MCF 10A (cell line): ENCODE data around the gene LIPE. TPM values are rescaled to one million over a fixed set of nuclear protein-coding genes. Genes with fewer than 3 reads are reported as not detected.
"Not testable (repeated sequence)": the region's sequence is repeated elsewhere in the genome, so short reads cannot be mapped to it uniquely, and the experiment has no call there.

Experiments
- BruUV-seq: library from RNA; stranded (reverse); fragments of 400-500 nt; replicated peaks from 2 replicates; lab custom pipeline; 2021; lab: Mats Ljungman, UMichigan
- CTCF ChIA-PET: fragments of 300-600 bp; sonication (Branson Sonifier 250); formaldehyde crosslinking; extraction: SDS; loops from one replicate; lab custom pipeline; 2021; ENCODE audit warnings: antibody characterized with exemption, inconsistent platforms; lab: Yijun Ruan, JAX
- POLR2A ChIA-PET: fragments of 300-600, 350-650 bp; sonication (Branson Sonifier 250); formaldehyde crosslinking; extraction: SDS; loops from one replicate; lab custom pipeline; 2020; ENCODE audit warnings: antibody characterized with exemption, inconsistent platforms; lab: Yijun Ruan, JAX
- DNase-seq: peaks from one replicate; pipeline ENCODE4 v3.0.0-alpha.2; 2018; ENCODE audit not compliant: unreplicated experiment
- H3K27ac Mint-ChIP-seq: one replicate; pipeline ENCODE4 v1.8.0; 2022; ENCODE audit warnings: mild to moderate bottlenecking, low read depth, mixed read lengths; ENCODE audit not compliant: unreplicated experiment
- H3K27me3 Mint-ChIP-seq: one replicate; pipeline ENCODE4 v1.8.0; 2022; ENCODE audit warnings: mixed read lengths; ENCODE audit not compliant: insufficient read depth, unreplicated experiment
- H3K36me3 Mint-ChIP-seq: one replicate; pipeline ENCODE4 v1.8.0; 2022; ENCODE audit warnings: mild to moderate bottlenecking, moderate library complexity, mixed read lengths; ENCODE audit not compliant: insufficient read depth, unreplicated experiment
- H3K4me1 Mint-ChIP-seq: one replicate; pipeline ENCODE4 v1.8.0; 2022; ENCODE audit warnings: mixed read lengths; ENCODE audit not compliant: insufficient read depth, unreplicated experiment
- H3K4me3 Mint-ChIP-seq: one replicate; pipeline ENCODE4 v1.8.0; 2022; ENCODE audit warnings: mild to moderate bottlenecking, moderate library complexity, mixed read lengths; ENCODE audit not compliant: unreplicated experiment
- H3K9me3 Mint-ChIP-seq: one replicate; pipeline ENCODE4 v1.8.0; 2022; ENCODE audit warnings: mixed read lengths; ENCODE audit not compliant: unreplicated experiment
- intact Hi-C: fragments of 100-400 bp; cut with micrococcal nuclease; formaldehyde crosslinking; loops from 2 replicates; pipeline ENCODE4 v1.14.1; 2022
- total RNA-seq: library from RNA; stranded (reverse); gene quantifications from 2 replicates; pipeline ENCODE4 v1.2.3, GENCODE V29; 2022
- TF ChIP-seq, protein P1 (sequence below): fragments of 200-600 bp; IDR thresholded peaks from one replicate; pipeline ENCODE4 v1.8.0; 2022; ENCODE audit warnings: antibody characterized with exemption, mild to moderate bottlenecking; ENCODE audit not compliant: unreplicated experiment

LIPE gene
- total RNA-seq, 1 experiment from 2014 or later = 11.7 TPM

DNA sequence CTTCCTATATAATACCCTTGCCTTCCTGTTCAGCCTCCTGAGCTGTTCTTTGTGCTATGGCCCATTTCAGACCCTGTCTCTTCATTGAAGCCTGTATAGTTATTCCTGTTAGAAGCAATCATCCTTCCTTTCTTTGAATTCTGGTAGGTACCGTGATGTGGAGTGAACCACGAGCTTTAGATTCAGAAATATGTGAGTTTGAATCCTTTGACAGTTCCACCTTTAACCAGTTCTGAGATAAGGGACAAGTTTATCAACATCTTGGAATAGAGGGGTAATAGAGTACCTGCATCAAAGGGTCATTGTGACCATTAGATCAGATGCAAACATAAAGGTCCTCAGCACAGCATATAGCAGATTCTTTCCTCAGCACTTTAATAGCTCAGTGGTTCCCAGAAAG lies 27.9 kb upstream of the LIPE start:
- ChIA-PET POLR2A (interaction anchor here (0.7 kb wide), 1 partner anchor 147 kb away, joined by 3 read pairs; no protein-coding TSS in a partner anchor), CTCF (interaction anchor here (0.6 to 2.9 kb wide), 10 partner anchors 14 to 288 kb away, joined by 3 to 17 read pairs (median 7); partner anchors contain the start of gene CEACAM1)
- Mint-ChIP-seq H3K4me3 (no peak overlapping the region), H3K4me1 (peaks cover 7% of the 10 kb centered on the region), H3K36me3 (no peaks in the 10 kb centered on the region), H3K27me3 (peaks cover 14% of the 10 kb centered on the region), H3K9me3 (no peaks in the 10 kb centered on the region), H3K27ac (no peak overlapping the region)
- DNase-seq = no peak
- no TSS peak for BruUV-seq
- TF ChIP-seq, protein P1, sequence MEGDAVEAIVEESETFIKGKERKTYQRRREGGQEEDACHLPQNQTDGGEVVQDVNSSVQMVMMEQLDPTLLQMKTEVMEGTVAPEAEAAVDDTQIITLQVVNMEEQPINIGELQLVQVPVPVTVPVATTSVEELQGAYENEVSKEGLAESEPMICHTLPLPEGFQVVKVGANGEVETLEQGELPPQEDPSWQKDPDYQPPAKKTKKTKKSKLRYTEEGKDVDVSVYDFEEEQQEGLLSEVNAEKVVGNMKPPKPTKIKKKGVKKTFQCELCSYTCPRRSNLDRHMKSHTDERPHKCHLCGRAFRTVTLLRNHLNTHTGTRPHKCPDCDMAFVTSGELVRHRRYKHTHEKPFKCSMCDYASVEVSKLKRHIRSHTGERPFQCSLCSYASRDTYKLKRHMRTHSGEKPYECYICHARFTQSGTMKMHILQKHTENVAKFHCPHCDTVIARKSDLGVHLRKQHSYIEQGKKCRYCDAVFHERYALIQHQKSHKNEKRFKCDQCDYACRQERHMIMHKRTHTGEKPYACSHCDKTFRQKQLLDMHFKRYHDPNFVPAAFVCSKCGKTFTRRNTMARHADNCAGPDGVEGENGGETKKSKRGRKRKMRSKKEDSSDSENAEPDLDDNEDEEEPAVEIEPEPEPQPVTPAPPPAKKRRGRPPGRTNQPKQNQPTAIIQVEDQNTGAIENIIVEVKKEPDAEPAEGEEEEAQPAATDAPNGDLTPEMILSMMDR = no peak
- intact Hi-C loops = loop anchor here (1.0 kb wide), 1 partner anchor 73 kb away; the partner anchor contains the start of gene CEACAM1

GRCh38 chr19:42452590-42452989 lies 25.4 kb upstream of the LIPE start:
- CTCF ChIA-PET = interaction anchor here (0.6 to 5.3 kb wide), 9 partner anchors 11 to 668 kb away, joined by 3 to 62 read pairs (median 4); partner anchors contain the start of gene CEACAM1
- Mint-ChIP-seq H3K27me3 (peaks cover 14% of the 10 kb centered on the region), H3K4me3 (no peak overlapping the region), H3K27ac (no peak overlapping the region), H3K36me3 (no peaks in the 10 kb centered on the region), H3K4me1 (peaks cover 7% of the 10 kb centered on the region), H3K9me3 (no peaks in the 10 kb centered on the region)
- POLR2A ChIA-PET = no interaction called here
- BruUV-seq = no TSS peak
- TF ChIP-seq, protein P1 = no peak
- intact Hi-C loops = no loop called here
- DNase-seq = no peak

GRCh38 chr19:42450314-42450934 lies 23.2 kb upstream of the LIPE start:
- CTCF ChIA-PET = interaction anchor here (0.6 to 5.3 kb wide), 36 partner anchors 9 to 482 kb away, joined by 3 to 62 read pairs (median 4); partner anchors contain the start of genes CEACAM1 and POU2F2
- no TSS peak for BruUV-seq

DNA sequence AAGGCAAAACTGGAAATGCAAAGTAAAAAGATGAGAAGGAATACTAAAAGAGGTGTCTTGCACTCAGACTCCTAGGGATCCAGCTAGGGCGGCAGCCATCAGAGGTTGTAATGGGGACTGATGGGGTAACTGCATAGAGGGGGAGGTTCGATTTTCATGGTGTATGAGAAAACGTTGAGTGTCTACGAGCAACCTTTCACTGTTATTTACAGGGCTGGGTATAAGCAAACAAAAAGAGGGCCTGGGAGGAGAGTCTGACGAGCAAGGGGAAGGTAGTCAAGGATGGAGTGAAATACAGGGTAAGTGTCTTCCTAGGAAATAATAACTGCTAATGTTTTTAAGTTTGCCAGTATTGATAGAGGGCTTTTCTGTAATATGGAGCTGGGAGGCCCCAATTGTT lies 21.1 kb upstream of the LIPE start:
- H3K9me3 Mint-ChIP-seq, intact Hi-C loops, H3K4me3 Mint-ChIP-seq, H3K27ac Mint-ChIP-seq, POLR2A ChIA-PET, H3K4me1 Mint-ChIP-seq, DNase-seq, BruUV-seq, H3K36me3 Mint-ChIP-seq: not testable (repeated sequence)
- CTCF ChIA-PET = interaction anchor here (0.6 to 5.3 kb wide), 6 partner anchors 7 to 1237 kb away, joined by 3 to 42 read pairs (median 10); no protein-coding TSS in a partner anchor
- peaks cover 14% of the 10 kb centered on the region for H3K27me3 Mint-ChIP-seq

More at GRCh38 chr19:42450314-42450934, 23.2 kb upstream of the LIPE start:
- H3K4me1 Mint-ChIP-seq = peaks cover under 1% of the 10 kb centered on the region
- H3K27me3 Mint-ChIP-seq = peaks cover 14% of the 10 kb centered on the region
- peak; percentile 94 for DNase-seq
- no peak overlapping the region for H3K4me3 Mint-ChIP-seq
- H3K36me3 Mint-ChIP-seq = no peaks in the 10 kb centered on the region
- POLR2A ChIA-PET = interaction anchor here (0.6 kb wide), 1 partner anchor 116 kb away, joined by 3 read pairs; no protein-coding TSS in a partner anchor
- H3K9me3 Mint-ChIP-seq = no peaks in the 10 kb centered on the region
- TF ChIP-seq, protein P1 = peak; percentile 90
- no peak overlapping the region for H3K27ac Mint-ChIP-seq
- intact Hi-C loops = loop anchor here (1.0 to 2.0 kb wide), 2 partner anchors 79 to 146 kb away; no protein-coding TSS in a partner anchor
